K562 (cell line): ENCODE data around the gene PPP1R14B. TPM values are rescaled to one million over a fixed set of nuclear protein-coding genes. Genes with fewer than 3 reads are reported as not detected.
A peak's percentile ranks its signal among the peaks of the same experiment; 100 is the strongest.

Experiments
- ATAC-seq: fragments of 200-7000 bp; cut with Tn5 transposase; 3 replicates; pipeline ENCODE4 v1.9.1; 2020; ENCODE audit warnings: moderate library complexity
- BruUV-seq: library from RNA; stranded (reverse); fragments of 400-500 nt; replicated peaks from 2 replicates; lab custom pipeline; 2021; lab: Mats Ljungman, UMichigan
- CTCF ChIA-PET: fragments of 300-600 bp; formaldehyde crosslinking; extraction: SDS; loops from one replicate; lab custom pipeline; 2021; ENCODE audit warnings: low intra/inter-chr PET ratio; lab: Yijun Ruan, JAX
- POLR2A ChIA-PET: fragments of 300-600, 350-650 bp; sonication (Branson Sonifier 250); formaldehyde crosslinking; extraction: SDS; loops from one replicate; lab custom pipeline; 2021; ENCODE audit warnings: antibody characterized with exemption, inconsistent platforms; lab: Yijun Ruan, JAX
- DNase-seq, 4 experiments: peaks; one replicate each; pipeline versions ENCODE4 v3.0.0 to v3.0.0-alpha.2; 2011 to 2018; ENCODE audit warnings: low spot score in 3 of 4, mixed read lengths in 3 of 4; ENCODE audit errors: extremely low read depth in 1 of 4
- FAIRE-seq: peaks from 2 replicates; lab custom pipeline; 2011; peaks lifted over from hg19 to GRCh38; lab: Jason Lieb, UNC
- H2AFZ ChIP-seq: 2 replicates; pipeline ENCODE4 v1.6.0; 2011; ENCODE audit warnings: low read depth, low read length, control low read depth, inconsistent platforms
- H3K27ac ChIP-seq: fragments of 200-600 bp; 3 replicates; pipeline ENCODE4 v1.8.0; 2011; ENCODE audit warnings: low read depth, mild to moderate bottlenecking, control low read depth, inconsistent platforms, low read length, moderate library complexity, mixed read lengths; ENCODE audit errors: extremely low read depth
- H3K27me3 ChIP-seq, 2 experiments: fragments of 300-600 bp in 1 of 2; 2 replicates in 1 of 2; 3 replicates in 1 of 2; pipeline versions ENCODE4 v1.6.0 to v1.8.0; 2011; ENCODE audit warnings: inconsistent platforms in 2 of 2, low read length in 2 of 2, mild to moderate bottlenecking in 1 of 2, mixed read lengths in 1 of 2, moderate library complexity in 1 of 2; ENCODE audit not compliant: control insufficient read depth in 2 of 2, insufficient read depth in 2 of 2
- H3K36me3 ChIP-seq: fragments of 300-600 bp; 3 replicates; pipeline ENCODE4 v1.8.0; 2011; ENCODE audit warnings: mild to moderate bottlenecking, low read length, inconsistent platforms; ENCODE audit not compliant: control insufficient read depth, insufficient read depth
- H3K4me1 ChIP-seq, 2 experiments: fragments of 200-600 bp in 1 of 2; replicated peaks in 1 of 2; 2 replicates in 1 of 2; 3 replicates in 1 of 2; pipeline versions ENCODE4 v1.5.1 to v1.8.0; 2011; ENCODE audit warnings: inconsistent platforms in 2 of 2, low read length in 2 of 2, mild to moderate bottlenecking in 1 of 2, mixed read lengths in 1 of 2, moderate library complexity in 1 of 2; ENCODE audit not compliant: control insufficient read depth in 2 of 2, insufficient read depth in 2 of 2
- H3K4me2 ChIP-seq: 2 replicates; pipeline ENCODE4 v1.6.1; 2011; ENCODE audit warnings: low read length, control low read depth, inconsistent platforms, mixed read lengths; ENCODE audit not compliant: insufficient read depth
- H3K4me3 ChIP-seq: fragments of 200-600 bp; sonication (generic), shearing (Covaris generic); 2 replicates; pipeline ENCODE4 v1.5.1; 2016; ENCODE audit warnings: control low read depth, inconsistent platforms
- H3K79me2 ChIP-seq: fragments of 200-600 bp; 3 replicates; pipeline ENCODE4 v1.8.0; 2011; ENCODE audit warnings: low read length, inconsistent platforms; ENCODE audit not compliant: control insufficient read depth, insufficient read depth
- H3K9ac ChIP-seq, 2 experiments: 2 replicates each; pipeline versions ENCODE4 v1.6.0 to v1.6.1; 2011; ENCODE audit warnings: low read depth in 2 of 2, low read length in 2 of 2, control low read depth in 1 of 2, inconsistent platforms in 1 of 2, mild to moderate bottlenecking in 1 of 2, mixed read lengths in 1 of 2; ENCODE audit not compliant: insufficient read depth in 1 of 2
- H3K9me1 ChIP-seq: one replicate; pipeline ENCODE4 v1.6.0; 2011; ENCODE audit warnings: inconsistent platforms, mild to moderate bottlenecking, low read length, moderate library complexity; ENCODE audit not compliant: control insufficient read depth, insufficient read depth
- H3K9me3 ChIP-seq: replicated peaks from 2 replicates; pipeline ENCODE4 v1.5.1; 2011; ENCODE audit warnings: low read depth, low read length, inconsistent platforms; ENCODE audit not compliant: control insufficient read depth, insufficient read depth
- H4K20me1 ChIP-seq: replicated peaks from 2 replicates; pipeline ENCODE4 v1.6.1; 2011; ENCODE audit warnings: low read length, inconsistent platforms, mixed read lengths; ENCODE audit not compliant: control insufficient read depth, insufficient read depth
- FOXP1 ChIP-seq: sonication (generic); formaldehyde crosslinking; IDR thresholded peaks from 2 replicates; pipeline ENCODE4 v1.8.0; 2022; ENCODE audit warnings: mild to moderate bottlenecking, missing genetic modification reagents
- GABPA ChIP-seq: fragments of 200-800 bp; sonication (Bioruptor generic); conservative IDR thresholded peaks from 2 replicates; pipeline ENCODE4 v1.6.1; 2016; ENCODE audit warnings: low read depth, missing genetic modification characterization, missing compliant biosample characterization
- KLF10 ChIP-seq: fragments of 250-450 bp; sonication (Bioruptor Pico); IDR thresholded peaks from 2 replicates; pipeline ENCODE4 v1.6.1; 2021; ENCODE audit warnings: matching md5 sums
- NCOA4 ChIP-seq: fragments of 450-650 bp; IDR thresholded peaks from 2 replicates; pipeline ENCODE4 v1.6.1; 2018; ENCODE audit warnings: mild to moderate bottlenecking; ENCODE audit not compliant: partially characterized antibody
- POLR2G ChIP-seq: fragments of 200-400 bp; formaldehyde crosslinking; IDR thresholded peaks from 2 replicates; pipeline ENCODE4 v1.6.1; 2017; ENCODE audit warnings: low read depth, mild to moderate bottlenecking, antibody characterized with exemption, low read length, moderate library complexity
- SRSF3 ChIP-seq: fragments of 200-400 bp; formaldehyde crosslinking; IDR thresholded peaks from 2 replicates; pipeline ENCODE4 v1.6.1; 2016; ENCODE audit warnings: mild to moderate bottlenecking, low read length, moderate library complexity; ENCODE audit not compliant: insufficient read depth
- ZEB2 ChIP-seq: fragments of 450-650 bp; IDR thresholded peaks from 2 replicates; pipeline ENCODE4 v1.6.1; 2016
- ZNF140 ChIP-seq: fragments of 250-450 bp; sonication (Bioruptor Pico); IDR thresholded peaks from 2 replicates; pipeline ENCODE4 v1.8.0; 2021; ENCODE audit warnings: moderate library complexity, mild to moderate bottlenecking, inconsistent platforms
- ZNF197 ChIP-seq: fragments of 200-800 bp; sonication (Bioruptor generic); IDR thresholded peaks from 2 replicates; pipeline ENCODE4 v1.6.1; 2016; ENCODE audit warnings: low read depth, missing genetic modification characterization, missing compliant biosample characterization
- ZNF764 ChIP-seq: fragments of 250-450 bp; sonication (Bioruptor Pico); IDR thresholded peaks from 2 replicates; pipeline ENCODE4 v1.4.0; 2020; ENCODE audit warnings: low read depth, mild to moderate bottlenecking, moderate library complexity
- WGBS: fragments of 100-300 bp; shearing (Covaris generic); methylation state at CpG from one replicate; pipeline ENCODE4 v1.1.6; 2016; ENCODE audit warnings: low coverage, mixed read lengths; ENCODE audit not compliant: insufficient coverage; ENCODE audit errors: missing lambda C conversion rate; 5-methylcytosine and 5-hydroxymethylcytosine counted together
- in situ Hi-C: fragments of 300-500 bp; cut with MboI; formaldehyde crosslinking; loops from 4 replicates; pipeline ENCODE4 v1.15.0; 2018; ENCODE audit warnings: inconsistent platforms, mixed read lengths
- intact Hi-C: fragments of 100-400 bp; cut with micrococcal nuclease; formaldehyde crosslinking; loops from 2 replicates; pipeline ENCODE4 v1.14.2; 2022
- polyA plus RNA-seq, 8 experiments: library from polyadenylated mRNA; depleted of rRNA in 4 of 8; stranded (reverse) in 5 of 8; unstranded in 3 of 8; fragments of >200 nt; fragmentation: Nextera tagmentation in 2 of 8; fragmentation: Illumina TruSeq in 1 of 8; extraction: Ambion mirVana in 2 of 8; extraction: Trizol in 1 of 8; gene quantifications; 2 replicates each; pipeline versions ENCODE4 v1.2.1 to v1.2.3, GENCODE V29; 2011 to 2014; ENCODE audit warnings: inconsistent platforms in 1 of 8, missing spikeins in 1 of 8
- total RNA-seq, 7 experiments: library from RNA; depleted of rRNA in 6 of 7; stranded (reverse); fragments of >200 nt in 6 of 7; fragmentation: Illumina TruSeq in 2 of 7; extraction: Trizol in 2 of 7; gene quantifications; 2 replicates each; pipeline versions ENCODE4 v1.2.1 to v1.2.3, GENCODE V29; 2011 to 2021; ENCODE audit warnings: low replicate concordance in 1 of 7
- TF ChIP-seq, protein P1 (sequence below): sonication (generic); formaldehyde crosslinking; IDR thresholded peaks from 2 replicates; pipeline ENCODE4 v1.4.0; 2020; ENCODE audit warnings: mild to moderate bottlenecking, missing genetic modification reagents
- TF ChIP-seq, protein P2 (sequence below): fragments of 450-650 bp; IDR thresholded peaks from 2 replicates; pipeline ENCODE4 v1.6.1; 2018; ENCODE audit not compliant: partially characterized antibody
- TF ChIP-seq, protein P3 (sequence below), 2 experiments: IDR thresholded peaks; 2 replicates each; pipeline ENCODE4 v1.6.1; 2011; ENCODE audit warnings: borderline replicate concordance in 1 of 2, control low read depth in 1 of 2, low read depth in 1 of 2, low read length in 1 of 2, mild to moderate bottlenecking in 1 of 2, mixed read lengths in 1 of 2, moderate library complexity in 1 of 2; ENCODE audit not compliant: insufficient read depth in 1 of 2, insufficient read length in 1 of 2, poor library complexity in 1 of 2, severe bottlenecking in 1 of 2; ENCODE audit errors: extremely low read depth in 1 of 2

PPP1R14B gene
- total and polyA plus RNA-seq, 9 of the 15 experiments (the other 6 are each of a cell fraction or from before 2014, with no cell fraction given): 7.7 to 566 (median 212) TPM

DNA sequence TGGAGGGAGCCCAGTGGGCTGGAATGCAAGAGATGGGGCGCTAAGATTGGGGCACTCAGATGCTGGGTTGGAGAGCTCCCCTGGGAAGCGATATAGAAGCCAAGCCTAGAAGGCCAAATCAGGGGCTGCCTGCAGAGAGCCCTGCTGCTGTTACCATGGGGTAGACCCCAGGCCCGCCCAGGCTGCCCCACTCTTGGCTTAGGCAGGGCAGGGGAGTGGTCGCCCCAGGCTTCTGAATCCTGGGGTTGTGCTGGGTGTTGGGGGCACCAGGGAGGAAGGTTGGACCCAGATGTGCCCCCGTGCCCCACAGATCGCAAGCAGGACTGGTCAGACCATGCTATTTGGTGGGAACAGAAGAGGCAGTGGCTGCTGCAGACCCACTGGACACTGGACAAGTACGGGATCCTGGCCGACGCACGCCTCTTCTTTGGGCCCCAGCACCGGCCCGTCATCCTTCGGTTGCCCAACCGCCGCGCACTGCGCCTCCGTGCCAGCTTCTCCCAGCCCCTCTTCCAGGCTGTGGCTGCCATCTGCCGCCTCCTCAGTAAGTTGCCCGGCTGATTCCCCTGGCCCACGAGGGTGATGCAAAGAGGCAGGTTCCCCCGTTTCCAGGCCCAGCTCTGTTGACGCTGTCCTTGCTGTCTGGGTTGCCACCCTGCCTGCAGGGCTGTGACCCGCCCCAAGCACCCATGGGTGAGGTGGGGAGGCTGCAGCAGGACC is 36.3 kb downstream of the PPP1R14B start:
- peaks cover 86% of the 10 kb centered on the region; the same call in 2 of the 3 replicates for H3K36me3 ChIP-seq
- POLR2A ChIA-PET: interaction anchor here (0.5 to 7.8 kb wide), 4 partner anchors 15 to 99 kb away, joined by 3 to 77 read pairs (median 4); partner anchors contain the start of genes NUDT22 and TRPT1
- peak overlapping the region in 1 of 2 experiments; percentile 41; a peak in 2 of 4 replicates for H3K9ac ChIP-seq
- TF ChIP-seq ZNF197 (CRISPR knock-in tag): no peak
- no peak for TF ChIP-seq SRSF3
- no peak for TF ChIP-seq ZNF764 (CRISPR knock-in tag)
- no peak for TF ChIP-seq KLF10 (CRISPR knock-in tag)
- no peak for TF ChIP-seq ZEB2
- TF ChIP-seq GABPA: no peak
- TF ChIP-seq ZNF140 (CRISPR knock-in tag): no peak
- no peak for TF ChIP-seq FOXP1 (CRISPR knock-in tag)
- TF ChIP-seq NCOA4: no peak
- peak; percentile 69 for TF ChIP-seq POLR2G
- TF ChIP-seq, protein P1, sequence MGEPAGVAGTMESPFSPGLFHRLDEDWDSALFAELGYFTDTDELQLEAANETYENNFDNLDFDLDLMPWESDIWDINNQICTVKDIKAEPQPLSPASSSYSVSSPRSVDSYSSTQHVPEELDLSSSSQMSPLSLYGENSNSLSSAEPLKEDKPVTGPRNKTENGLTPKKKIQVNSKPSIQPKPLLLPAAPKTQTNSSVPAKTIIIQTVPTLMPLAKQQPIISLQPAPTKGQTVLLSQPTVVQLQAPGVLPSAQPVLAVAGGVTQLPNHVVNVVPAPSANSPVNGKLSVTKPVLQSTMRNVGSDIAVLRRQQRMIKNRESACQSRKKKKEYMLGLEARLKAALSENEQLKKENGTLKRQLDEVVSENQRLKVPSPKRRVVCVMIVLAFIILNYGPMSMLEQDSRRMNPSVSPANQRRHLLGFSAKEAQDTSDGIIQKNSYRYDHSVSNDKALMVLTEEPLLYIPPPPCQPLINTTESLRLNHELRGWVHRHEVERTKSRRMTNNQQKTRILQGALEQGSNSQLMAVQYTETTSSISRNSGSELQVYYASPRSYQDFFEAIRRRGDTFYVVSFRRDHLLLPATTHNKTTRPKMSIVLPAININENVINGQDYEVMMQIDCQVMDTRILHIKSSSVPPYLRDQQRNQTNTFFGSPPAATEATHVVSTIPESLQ (CRISPR knock-in tag): no peak
- TF ChIP-seq, protein P2, sequence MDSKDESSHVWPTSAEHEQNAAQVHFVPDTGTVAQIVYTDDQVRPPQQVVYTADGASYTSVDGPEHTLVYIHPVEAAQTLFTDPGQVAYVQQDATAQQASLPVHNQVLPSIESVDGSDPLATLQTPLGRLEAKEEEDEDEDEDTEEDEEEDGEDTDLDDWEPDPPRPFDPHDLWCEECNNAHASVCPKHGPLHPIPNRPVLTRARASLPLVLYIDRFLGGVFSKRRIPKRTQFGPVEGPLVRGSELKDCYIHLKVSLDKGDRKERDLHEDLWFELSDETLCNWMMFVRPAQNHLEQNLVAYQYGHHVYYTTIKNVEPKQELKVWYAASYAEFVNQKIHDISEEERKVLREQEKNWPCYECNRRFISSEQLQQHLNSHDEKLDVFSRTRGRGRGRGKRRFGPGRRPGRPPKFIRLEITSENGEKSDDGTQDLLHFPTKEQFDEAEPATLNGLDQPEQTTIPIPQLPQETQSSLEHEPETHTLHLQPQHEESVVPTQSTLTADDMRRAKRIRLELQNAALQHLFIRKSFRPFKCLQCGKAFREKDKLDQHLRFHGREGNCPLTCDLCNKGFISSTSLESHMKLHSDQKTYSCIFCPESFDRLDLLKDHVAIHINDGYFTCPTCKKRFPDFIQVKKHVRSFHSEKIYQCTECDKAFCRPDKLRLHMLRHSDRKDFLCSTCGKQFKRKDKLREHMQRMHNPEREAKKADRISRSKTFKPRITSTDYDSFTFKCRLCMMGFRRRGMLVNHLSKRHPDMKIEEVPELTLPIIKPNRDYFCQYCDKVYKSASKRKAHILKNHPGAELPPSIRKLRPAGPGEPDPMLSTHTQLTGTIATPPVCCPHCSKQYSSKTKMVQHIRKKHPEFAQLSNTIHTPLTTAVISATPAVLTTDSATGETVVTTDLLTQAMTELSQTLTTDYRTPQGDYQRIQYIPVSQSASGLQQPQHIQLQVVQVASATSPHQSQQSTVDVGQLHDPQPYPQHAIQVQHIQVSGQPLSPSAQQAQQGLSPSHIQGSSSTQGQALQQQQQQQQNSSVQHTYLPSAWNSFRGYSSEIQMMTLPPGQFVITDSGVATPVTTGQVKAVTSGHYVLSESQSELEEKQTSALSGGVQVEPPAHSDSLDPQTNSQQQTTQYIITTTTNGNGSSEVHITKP: no peak
- TF ChIP-seq, protein P3, sequence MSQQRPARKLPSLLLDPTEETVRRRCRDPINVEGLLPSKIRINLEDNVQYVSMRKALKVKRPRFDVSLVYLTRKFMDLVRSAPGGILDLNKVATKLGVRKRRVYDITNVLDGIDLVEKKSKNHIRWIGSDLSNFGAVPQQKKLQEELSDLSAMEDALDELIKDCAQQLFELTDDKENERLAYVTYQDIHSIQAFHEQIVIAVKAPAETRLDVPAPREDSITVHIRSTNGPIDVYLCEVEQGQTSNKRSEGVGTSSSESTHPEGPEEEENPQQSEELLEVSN (IDR thresholded peaks at IDR 0.05; ENCODE audit: borderline replicate concordance in 1 of 2, extremely low read depth in 1 of 2, insufficient read depth in 1 of 2, insufficient read length in 1 of 2, low read depth in 1 of 2, low read length in 1 of 2, poor library complexity in 1 of 2, severe bottlenecking in 1 of 2): no peak

More for the DNA sequence above, 36.3 kb downstream of the PPP1R14B start:
- intact Hi-C loops (no loop called here), in situ Hi-C loops (no loop called here)
- no peak for ATAC-seq
- Histone ChIP-seq H4K20me1 (no peaks in the 10 kb centered on the region), H3K27me3 (no peaks in the 10 kb centered on the region), H3K9me1 (peaks cover 8% of the 10 kb centered on the region), H3K4me3 (no peak overlapping the region), H3K79me2 (peaks cover 47% of the 10 kb centered on the region), H2AFZ (no peak overlapping the region), H3K4me2 (no peak overlapping the region), H3K27ac (no peak overlapping the region), H3K9me3 (no peaks in the 10 kb centered on the region), H3K4me1 (peaks cover 18 to 50% of the 10 kb centered on the region in 2 experiments)
- no peak for FAIRE-seq
- CTCF ChIA-PET: no interaction called here
- BruUV-seq: no TSS peak
- DNase-seq: no peak
- 97% methylated on average over 11 of the region's 24 CpGs for WGBS
